NB4 (cell line): ENCODE data around the gene FERMT1.
A peak's percentile ranks its signal among the peaks of the same experiment; 100 is the strongest.

Source experiments
- DNase-seq: peaks from one replicate; pipeline ENCODE4 v3.0.0; 2010; ENCODE audit warnings: low read depth
- H3K4me3 ChIP-seq: one replicate; pipeline ENCODE4 v1.5.1; 2011; ENCODE audit warnings: mild to moderate bottlenecking, low read depth, low read length, moderate library complexity
- MYC ChIP-seq: IDR thresholded peaks from 2 replicates; pipeline ENCODE4 v1.6.1; 2011; ENCODE audit warnings: low read depth, low read length
- POLR2A ChIP-seq: IDR thresholded peaks from 2 replicates; pipeline ENCODE4 v1.6.1; 2011; ENCODE audit warnings: mild to moderate bottlenecking; ENCODE audit not compliant: insufficient read length; ENCODE audit errors: extremely low read depth
- TF ChIP-seq, protein P1 (sequence below): IDR thresholded peaks from one replicate; pipeline ENCODE4 v1.5.1; 2012; ENCODE audit warnings: low read depth, low read length
- TF ChIP-seq, protein P2 (sequence below): IDR thresholded peaks from 2 replicates; pipeline ENCODE4 v1.6.1; 2011; ENCODE audit warnings: low read depth, low read length

The FERMT1 gene

DNA sequence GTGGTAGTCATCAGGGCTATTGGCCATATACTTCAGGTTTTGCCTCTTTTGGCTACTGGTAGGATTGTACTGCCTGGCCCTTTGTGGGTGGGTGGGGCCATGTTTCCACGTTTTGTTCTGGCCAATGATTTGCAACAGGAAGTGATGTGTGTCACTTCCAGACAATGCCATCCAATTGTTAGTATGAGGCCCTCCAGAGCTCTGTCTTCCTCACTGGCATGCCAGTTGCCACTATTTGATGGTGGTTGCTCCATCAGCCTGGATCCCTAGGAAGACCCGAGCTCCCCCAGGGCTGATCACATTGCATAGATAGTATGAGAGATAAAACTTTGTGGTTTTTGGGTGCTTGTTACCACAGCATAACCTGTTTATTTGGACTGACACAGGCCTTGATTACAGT is 61.3 kb downstream of the FERMT1 start:
- TF ChIP-seq, protein P1, sequence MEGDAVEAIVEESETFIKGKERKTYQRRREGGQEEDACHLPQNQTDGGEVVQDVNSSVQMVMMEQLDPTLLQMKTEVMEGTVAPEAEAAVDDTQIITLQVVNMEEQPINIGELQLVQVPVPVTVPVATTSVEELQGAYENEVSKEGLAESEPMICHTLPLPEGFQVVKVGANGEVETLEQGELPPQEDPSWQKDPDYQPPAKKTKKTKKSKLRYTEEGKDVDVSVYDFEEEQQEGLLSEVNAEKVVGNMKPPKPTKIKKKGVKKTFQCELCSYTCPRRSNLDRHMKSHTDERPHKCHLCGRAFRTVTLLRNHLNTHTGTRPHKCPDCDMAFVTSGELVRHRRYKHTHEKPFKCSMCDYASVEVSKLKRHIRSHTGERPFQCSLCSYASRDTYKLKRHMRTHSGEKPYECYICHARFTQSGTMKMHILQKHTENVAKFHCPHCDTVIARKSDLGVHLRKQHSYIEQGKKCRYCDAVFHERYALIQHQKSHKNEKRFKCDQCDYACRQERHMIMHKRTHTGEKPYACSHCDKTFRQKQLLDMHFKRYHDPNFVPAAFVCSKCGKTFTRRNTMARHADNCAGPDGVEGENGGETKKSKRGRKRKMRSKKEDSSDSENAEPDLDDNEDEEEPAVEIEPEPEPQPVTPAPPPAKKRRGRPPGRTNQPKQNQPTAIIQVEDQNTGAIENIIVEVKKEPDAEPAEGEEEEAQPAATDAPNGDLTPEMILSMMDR: no peak
- no peak for TF ChIP-seq POLR2A
- no peak for TF ChIP-seq MYC
- TF ChIP-seq, protein P2, sequence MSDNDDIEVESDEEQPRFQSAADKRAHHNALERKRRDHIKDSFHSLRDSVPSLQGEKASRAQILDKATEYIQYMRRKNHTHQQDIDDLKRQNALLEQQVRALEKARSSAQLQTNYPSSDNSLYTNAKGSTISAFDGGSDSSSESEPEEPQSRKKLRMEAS: no peak
- peak; percentile 16 for DNase-seq
- no peak overlapping the region for H3K4me3 ChIP-seq

DNA sequence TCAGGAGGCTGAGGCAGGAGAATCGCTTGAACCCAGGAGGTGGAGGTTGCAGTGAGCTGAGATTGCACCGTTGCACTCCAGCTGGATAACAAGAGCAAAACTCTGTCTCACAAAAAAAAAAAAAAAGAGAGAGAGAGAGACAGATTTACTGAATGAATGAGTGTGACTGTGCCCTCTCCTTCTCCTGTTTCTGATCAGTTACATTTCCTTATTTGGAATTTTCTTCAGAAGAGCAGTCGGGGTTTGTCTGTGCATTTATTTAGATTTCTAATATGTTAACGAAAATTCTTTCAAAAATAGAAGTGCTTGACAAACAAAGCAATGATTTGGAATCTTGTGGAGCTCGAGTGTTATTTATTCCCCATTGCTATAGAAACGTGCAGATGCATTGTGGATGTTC is 62.6 kb downstream of the FERMT1 start:
- no peak overlapping the region for H3K4me3 ChIP-seq
- no peak for DNase-seq
- TF ChIP-seq POLR2A: no peak
- TF ChIP-seq, protein P2: no peak
- TF ChIP-seq MYC: no peak
- TF ChIP-seq, protein P1: no peak

DNA sequence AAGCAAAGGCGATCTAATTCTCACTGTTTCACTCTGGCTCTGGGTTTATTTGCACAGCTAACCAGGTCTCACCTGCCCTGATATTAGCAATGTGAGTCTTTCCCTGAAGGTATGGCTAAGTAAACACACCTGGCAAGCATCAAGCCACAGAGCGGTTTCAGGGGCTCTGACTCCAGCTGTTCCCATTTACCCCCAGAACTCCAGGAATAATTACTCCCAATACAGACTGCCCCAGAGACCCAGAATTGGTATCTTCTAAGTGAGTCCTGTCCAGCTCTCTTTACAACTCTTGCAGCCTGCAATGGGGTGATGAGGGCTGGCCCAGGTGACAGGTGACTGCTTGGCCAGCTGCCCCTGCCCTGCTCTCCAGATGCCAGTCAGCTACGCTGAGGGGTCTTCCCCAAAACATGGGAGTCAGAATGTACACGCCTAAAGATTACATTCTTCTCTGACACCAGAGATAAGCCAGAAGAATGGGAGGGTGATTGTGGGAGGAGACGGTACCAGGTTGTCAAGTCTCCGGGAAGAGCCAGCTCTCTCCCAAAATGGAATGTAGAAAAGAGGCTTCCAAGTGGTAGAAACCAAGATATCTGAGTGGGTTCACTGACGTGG is 64.0 kb downstream of the FERMT1 start:
- H3K4me3 ChIP-seq: no peak overlapping the region
- TF ChIP-seq MYC: no peak
- TF ChIP-seq, protein P1: no peak
- TF ChIP-seq, protein P2: no peak
- TF ChIP-seq POLR2A: no peak
- DNase-seq: no peak

DNA sequence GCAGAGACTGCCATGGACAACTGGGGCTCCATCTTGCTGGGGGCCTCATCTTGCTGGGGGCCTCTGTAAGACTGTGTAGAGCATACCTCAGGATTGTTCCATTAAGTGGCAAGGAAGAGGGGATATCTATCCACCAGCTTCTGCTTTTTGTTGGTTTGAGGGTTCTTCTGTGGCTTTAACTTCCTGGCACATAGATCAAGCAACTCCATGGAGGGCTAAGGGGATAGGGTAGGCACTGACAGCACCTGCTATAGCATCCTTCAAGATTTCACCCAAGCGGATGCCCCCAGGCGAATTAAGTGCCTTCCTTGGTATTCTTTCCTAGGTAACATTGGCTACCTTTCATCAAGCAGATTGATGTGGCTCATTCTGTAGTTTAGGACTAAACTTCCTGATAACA is 65.1 kb downstream of the FERMT1 start:
- TF ChIP-seq MYC (0 out of 2 replicates have a peak, but pooled peaks have one; percentile 24), POLR2A (no peak)
- DNase-seq: peak; percentile 71
- H3K4me3 ChIP-seq: no peak overlapping the region

DNA sequence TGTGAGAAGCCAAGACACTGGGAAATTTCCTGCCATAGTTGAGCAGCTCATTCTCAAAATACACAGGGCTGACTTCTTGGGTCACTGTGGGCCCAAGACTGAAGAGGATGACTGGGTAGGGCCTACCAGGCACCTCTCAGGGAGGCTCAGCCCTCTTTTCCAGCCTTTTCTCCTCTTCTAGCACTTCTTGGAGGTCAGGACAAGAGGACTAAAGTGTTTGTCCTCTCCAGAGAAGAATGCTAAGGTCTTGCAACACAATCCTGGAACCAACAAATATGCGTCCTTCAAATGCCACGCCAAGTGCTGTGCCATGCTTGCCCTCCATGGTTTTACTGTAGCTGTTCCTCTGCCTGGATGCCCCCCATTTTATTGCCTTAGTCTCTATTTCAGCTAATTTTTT is 65.7 kb downstream of the FERMT1 start:
- TF ChIP-seq POLR2A (no peak), MYC (no peak)
- TF ChIP-seq, protein P1: no peak
- TF ChIP-seq, protein P2: no peak
- H3K4me3 ChIP-seq: no peak overlapping the region
- no peak for DNase-seq

DNA sequence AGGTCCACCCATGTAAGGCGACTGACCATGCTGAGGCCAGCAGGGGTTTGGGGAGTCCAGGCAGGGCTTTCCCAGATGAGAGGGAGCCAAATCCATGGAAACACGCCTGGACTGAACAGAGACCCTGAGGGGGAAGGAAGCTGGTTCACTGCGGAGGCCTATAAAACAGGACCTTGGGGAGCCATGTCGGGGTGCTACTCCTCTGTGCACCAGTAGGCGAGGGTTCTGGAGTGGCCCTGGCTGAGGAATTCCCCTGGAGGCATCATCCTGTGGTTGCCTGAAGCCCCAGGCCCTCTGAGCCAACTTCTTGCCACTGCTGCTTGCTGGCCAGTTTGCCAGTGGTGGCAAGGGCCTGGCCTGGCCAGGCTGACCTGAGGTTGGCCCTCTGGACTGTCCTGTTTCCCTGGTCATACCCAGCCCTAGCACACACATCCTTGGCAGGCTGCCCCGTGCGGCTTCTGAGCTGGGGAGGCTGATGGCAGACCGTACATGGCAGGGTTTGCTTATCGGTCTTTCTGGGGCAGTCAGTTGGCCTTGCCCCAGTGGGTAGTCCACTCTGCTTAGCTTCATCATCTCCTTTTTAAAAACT is 66.8 kb downstream of the FERMT1 start:
- H3K4me3 ChIP-seq: no peak overlapping the region
- no peak for DNase-seq
- TF ChIP-seq, protein P1: no peak
